Stimulated activated CD4-positive, alpha-beta T cell treated with anti-CD3 and anti-CD28 coated beads, Interleukin-4, amount 100 ng/mL, for 1 hour (primary cell): ENCODE results near the gene KCNC3.
"Not testable (repeated sequence)": the region's sequence is repeated elsewhere in the genome, so short reads cannot be mapped to it uniquely, and the experiment has no call there.

ENCODE experiments used
- DNase-seq: peaks from one replicate; pipeline ENCODE4 v3.0.0-alpha.2; 2020

KCNC3 gene

DNA sequence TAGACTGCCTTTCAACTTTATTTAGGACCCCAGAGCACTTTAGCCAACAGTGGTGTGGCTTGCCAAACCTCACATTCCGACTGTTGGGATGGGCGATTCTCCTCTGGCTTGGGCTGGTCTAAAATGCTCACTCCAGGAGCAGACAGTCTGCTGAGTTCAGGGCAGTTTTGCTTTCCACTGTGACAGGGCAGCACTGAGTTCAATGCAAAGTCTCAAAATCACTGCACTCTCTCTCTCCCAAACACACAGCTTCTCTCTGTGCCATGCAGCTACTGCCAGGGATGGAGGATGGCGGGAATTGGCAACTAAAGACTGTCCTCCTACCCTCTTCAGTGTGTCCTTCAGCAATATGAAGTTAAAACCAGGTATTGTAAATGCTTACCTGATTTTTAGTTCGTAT lies 23.1 kb upstream of the KCNC3 start:
- DNase-seq, result no peak

DNA sequence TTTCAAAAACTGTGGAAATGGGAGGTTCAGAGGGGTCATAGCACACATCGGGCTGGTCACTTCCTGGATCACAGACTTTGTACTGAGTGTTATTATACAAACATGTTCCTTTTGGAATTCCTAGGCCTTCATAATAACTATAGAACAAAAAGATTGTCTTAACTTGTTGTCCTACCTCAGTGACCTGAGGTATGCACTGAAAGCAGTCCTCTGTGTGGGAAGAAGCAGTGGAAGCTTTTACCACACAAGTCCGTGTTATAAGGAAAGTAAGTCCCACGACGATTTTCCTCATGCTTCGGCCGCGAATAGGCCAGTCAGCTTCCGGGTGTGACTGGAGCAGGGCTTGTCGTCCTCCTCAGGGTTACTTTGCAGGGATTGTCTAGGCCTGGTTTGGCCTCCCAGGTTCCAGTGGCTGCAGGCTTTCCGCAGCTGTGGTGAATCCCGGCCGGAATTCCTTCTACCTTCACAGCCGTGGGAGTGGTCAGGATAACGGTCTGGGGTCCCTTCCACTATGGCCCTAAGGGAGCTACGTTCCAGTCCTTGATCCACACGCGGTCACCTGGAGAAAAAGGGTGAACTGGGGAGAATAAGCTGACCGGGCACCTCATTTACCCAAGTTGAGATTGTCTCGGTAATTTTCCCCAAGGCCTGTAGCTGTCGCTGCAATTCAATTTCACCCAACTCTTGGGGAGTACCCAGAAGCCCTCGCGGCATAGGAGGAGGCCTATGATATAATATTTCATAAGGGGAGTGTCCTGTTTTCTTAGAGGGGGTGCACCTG lies 20.3 kb upstream of the KCNC3 start:
- DNase-seq, result no peak

DNA sequence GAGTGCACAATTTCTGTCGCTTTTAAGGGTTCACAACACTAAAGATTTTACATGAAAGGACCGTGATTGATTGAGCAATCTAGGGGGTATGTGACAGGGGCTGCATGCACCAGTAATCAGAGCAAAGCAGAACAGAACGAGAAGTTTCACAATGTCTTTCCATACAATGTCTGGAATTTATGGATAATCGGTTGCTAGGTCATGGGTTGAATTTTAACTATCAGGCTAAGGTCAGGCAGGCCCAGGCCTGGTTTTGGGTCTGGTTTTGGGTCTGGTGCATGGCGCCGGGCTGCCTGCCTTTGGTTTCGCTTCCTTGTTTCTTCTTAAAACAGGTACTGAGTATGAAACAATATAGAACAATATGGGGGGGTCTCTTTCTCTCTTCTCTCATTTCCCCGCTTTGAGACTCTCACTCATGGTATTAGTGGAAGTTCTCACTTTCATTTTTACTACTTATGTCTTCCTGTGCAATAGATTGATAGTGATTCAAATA lies 18.0 kb upstream of the KCNC3 start:
- DNase-seq, result not testable (repeated sequence)

DNA sequence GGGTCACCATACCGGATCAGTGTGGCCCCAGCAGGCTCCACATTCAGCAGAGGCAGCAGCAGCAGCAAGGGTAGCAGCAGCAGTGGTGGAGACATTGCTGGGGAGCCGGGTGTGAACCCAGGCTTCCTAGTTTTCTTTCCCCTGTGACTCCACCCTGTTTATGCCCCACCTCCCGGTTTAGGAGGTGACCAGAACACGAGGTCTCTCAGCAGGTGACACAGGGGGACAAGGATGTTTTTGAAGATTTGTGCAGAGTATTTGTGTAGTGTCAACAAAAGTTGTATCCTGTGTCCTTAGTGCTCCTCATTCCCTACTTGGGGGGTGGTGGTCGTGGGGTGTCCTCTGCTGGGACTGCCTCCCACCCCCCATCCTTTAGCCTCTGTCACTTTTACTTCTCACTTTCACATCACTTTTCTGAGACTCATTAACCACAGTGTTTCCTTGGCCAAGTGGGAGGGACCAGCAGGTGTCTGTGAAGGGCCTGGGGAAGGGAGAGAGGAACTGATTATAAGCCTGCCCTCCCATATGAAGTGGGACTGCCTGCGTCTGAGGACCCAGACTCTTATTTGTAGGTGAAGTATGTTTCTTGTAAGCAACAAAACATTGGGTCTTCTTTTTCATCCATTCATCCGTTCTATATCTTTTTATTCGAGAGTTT lies 15.6 kb upstream of the KCNC3 start:
- no peak for DNase-seq

DNA sequence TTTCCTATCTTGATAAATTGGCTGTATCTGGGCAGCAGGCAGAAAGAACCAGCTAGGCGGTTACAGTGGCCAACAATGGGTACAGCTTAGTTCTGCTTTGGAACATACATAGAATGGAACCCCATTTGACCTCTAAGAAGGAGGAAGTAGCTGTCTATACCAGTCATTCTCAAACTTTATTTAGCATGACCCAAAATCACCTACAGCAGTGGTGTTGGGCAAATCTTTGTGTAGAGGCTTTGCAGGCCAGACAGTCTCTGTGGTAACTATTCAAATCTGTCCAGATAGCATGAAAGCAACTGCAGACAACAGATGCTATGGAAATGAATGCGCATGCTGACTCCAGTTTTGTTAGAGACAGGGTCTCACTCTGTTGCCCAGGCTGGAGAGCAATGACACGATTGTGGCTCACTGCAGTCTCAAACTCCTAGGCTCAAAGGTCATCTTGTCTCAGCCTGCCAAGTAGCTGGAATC lies 12.0 kb upstream of the KCNC3 start:
- no peak for DNase-seq

DNA sequence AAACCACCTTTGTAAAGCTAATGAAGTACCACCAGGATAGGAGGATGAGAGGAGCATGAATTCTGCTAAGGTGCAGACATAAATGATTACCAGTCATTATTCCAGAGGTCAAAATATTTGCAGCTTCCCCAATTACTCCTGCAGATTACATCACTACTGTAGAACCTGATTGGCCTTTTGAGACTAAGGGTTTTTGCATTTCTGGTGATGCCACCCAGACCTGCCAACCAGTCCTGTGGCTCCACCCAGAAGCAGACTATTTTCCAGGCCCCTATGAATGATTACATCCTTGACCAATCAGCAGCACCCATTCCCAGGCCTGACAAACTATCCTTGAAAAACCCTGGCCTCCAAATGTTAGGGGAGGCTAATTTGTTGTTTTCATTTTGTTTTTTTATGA lies 11.2 kb upstream of the KCNC3 start:
- no peak for DNase-seq

DNA sequence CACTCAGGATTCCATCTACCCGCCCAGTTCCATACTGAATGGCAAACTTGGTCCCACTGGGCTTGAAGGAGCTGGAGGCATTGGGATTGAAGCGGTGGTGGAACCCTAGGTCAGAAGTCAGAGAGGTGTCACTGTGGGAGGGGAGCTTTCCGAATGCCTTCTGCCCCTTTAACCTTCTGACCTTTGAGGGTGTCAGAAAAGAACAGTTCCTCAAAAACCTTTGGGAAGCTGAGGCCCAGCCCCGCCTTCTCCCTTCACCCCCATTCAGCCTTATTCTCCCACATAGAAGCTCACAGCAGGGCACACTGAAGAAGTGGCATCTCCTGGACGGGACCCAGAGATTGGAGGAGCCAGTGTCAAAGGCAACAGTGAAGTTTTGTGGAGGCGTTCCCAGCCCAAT lies 7.9 kb upstream of the KCNC3 start:
- not testable (repeated sequence) for DNase-seq

DNA sequence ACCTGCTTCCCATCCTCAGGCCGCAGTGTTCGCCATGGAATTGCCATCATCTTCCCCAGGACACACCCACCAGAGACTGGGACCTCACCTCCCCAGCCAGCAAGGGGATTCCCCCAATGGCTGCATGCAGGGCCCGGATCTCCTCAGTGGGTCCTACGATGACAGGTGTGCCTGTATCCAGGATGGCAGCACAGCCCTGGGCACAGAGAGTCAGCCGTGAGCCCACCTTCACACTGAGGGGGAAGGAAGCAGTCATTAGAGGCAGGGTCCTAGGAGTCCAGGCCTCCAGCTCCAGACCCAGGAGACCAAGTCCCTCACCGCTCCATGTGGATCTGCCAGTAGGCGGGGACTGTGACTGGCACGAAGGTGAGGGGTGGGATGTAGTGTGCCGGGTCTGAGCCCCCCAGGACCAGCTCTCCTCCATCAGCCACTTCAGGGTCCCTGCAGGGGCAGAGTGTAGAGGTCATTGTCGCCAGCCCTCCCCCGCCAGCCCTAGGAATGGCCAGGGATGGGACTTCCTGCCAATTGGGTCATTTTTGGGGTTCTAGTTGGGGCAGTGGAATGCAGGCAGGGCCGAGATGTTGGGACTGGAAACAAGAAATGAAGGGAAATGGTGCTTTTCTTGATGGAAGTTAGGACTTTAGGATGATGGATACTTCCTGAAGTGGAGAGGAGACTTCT lies 5.7 kb upstream of the KCNC3 start:
- no peak for DNase-seq

DNA sequence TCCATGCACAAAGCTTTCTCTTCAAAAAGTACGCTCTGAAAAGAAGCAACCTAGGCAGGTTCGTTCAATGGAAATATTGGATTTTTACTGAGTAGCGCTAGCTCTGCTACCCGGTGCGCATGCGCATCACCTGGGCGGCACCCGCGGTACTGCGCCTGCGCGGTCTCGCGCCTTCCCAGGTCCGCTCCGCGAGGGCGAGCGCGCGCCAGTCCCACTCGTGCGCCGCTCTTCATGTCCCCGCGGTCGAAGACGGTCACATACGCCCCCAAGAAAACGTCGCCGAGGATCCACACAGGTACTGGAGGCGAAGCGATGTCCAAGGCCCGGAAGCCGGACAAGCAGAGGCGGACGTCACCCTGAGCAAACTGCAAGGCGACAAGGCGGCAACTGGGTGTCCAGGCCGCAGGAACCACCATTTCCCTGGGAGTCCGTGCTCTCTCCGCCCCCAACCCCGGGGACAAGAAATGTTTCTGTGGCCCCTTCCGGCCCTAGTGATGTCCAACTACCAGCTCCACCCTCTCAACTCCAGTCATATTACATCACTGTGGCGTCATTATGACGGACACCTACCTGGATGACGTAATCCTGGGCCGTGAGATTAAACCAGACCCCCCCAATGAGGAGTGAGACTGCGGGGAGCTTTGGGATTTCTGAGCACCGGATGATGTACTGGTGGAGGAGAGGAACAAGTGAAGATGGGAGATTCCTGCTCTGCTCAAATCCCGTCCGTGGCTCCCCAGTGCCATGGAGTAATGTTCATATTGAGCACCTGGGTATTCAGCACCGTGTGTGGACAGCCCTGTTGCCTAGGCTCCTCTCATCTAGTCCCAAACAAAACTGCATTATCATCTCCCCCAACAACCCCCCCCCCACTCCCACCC lies 4.8 kb upstream of the KCNC3 start:
- peak; percentile 84 for DNase-seq

DNA sequence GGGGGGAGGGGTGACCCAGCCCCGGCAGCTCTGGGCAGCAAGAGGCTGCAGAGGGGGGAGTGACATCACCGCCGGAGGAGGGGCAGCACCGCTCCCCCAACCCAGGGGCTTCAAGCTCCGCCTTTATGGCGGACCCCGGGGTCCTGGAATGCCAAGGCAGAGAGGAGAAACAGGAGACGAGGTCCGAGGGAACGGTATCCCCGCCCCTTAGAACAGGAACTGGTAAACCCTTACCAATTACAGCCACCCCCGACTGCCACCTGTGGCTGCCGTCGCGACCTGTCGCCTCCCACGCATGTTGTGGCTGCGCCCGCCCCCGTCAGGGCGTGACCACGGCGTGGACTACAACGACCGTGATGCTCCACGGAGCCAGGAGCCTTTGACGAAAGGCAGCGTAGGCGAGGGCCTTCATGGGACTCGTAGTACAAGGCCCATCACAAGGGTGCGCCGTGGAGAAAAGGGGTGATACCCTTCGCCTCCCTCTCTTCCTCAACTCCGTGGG lies 4.1 kb upstream of the KCNC3 start:
- DNase-seq, result peak; percentile 92

DNA sequence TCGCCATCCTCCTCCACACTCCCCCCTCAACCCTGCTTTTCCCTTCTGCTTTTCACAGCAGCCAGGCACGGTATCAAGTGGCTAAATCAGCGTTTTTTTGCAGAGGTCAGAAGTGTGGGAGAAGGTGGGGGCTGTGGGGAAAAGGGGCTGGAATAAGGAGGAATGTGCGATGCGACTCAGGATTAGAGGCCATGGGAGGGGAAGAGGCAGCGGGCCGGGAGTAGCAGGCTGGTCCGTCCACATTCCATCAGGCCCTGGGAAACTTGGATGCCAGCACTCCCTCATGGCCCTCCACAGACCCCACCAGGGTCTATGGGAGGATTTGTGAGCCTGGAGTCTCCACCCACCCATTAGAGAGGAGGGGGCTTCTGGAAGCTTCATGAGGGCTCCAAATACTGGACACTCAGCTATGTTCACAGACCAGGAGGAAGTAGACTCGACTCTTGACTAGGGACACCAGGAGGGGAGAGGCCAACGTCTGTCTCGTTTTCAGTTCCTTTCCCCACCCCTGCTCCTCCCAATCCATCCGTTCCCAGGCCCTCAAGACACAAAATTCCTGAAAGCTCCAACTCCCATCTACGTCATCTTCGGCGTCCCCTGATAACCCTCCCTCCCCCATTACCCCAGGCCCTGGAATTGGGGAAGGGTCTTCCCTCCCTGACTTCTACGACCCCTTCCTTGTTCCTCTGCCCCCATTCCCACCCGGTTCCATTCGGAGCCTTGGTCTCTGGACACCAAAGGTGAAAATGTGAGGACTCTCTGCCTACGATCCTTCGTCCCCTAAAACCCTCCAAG lies 3.3 kb upstream of the KCNC3 start:
- no peak for DNase-seq

DNA sequence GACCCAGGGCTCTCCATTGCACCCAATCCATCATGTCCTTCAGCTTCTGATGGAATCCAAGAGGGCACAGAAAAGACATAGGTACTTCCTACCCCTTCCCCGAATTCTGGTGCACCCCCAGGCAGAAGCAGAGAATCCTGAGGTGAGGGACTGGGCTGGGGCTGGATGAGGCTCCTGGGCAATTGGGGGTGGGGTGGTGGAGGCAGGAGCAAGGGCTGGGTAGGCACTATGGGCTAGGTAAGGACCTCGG lies 2.7 kb upstream of the KCNC3 start:
- no peak for DNase-seq

DNA sequence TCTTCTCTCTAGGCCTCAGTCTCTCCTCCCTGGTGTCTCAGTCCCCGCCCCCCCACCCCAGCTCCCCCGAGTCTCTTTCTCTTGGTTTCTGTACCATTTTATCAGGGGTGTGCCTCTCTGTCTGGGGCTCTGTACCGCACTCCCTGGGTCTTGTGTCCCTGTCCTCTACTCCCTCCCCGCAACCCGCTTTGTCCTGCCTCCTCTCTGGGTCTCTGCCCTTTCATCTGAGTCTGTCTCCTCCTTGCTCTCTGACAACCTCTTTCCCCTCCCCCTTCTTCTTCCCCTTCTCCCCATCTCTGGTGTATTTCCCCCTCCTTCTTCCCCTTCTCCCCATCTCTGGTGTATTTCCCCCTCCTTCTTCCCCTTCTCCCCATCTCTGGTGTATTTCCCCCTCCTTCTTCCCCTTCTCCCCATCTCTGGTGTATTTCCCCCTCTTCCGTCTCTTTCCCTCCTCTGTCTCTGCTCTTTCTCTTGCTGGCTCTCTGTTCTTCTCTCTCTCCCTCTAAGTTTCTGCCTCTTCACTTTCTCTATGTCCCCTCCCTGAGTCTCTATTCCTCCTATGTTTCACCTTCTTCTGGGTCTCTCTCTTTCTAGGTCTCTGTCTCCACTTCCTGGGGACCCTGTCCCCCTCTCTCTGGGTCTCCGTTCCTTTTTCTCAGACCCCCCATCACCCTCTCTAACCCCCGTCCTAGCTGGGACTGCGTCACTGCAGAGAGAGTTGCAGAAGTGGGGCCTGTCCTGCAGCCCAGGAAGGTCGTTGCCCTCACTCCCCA lies 2.2 kb upstream of the KCNC3 start:
- DNase-seq, result no peak

DNA sequence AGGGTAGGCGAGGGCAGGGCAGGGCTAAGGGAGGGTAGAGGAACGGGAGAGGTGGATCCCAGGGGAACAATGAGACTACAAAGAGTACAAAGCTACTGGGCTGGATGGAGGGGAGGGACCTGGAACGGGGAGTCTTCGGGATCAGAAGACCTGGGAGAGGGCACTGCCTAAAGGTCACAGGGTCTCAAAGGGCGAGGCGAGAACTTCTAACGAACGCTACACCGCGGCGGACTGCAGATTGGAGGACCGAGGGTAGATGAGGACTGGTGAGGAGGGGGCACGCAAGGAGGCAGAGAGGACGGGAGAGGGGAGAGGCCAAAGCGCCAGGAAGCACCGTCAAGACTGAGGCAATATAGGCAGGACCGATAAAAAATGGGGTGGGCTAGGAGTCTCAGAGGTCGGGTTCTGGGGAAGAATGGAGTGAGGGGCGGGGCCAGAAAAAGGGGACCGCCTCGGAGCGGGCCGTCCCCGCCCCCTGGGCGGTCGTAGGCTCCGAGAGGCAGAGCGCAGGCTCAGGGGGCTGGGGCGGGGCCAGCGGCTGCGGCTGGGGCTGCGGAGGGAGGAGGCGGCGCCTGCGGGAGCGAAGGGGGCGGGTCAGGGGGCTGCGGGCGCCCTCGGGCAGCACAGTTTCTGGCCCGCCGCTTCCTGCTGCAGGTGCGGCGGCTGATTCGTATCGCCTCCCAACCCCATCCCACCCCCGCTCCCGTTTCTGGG lies 1.3 kb upstream of the KCNC3 start:
- DNase-seq, result peak; percentile 82

DNA sequence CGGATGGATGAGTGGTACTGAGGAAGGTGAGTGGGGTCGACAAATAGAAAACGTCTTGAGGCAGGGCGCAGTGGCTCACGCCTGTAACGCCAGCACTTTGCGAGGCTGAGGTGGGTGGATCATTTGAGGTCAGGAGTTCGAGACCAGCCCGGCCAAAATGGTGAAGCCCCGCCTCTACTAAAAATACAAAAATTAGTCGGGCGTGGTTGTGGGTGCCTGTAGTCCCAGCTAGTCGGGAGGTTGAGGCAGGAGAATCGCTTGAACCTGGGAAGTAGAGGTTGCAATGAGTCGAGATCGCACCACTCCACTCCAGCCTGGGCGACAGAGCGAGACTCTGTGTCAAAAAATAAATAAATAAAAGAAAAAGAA lies 733 bp upstream of the KCNC3 start:
- not testable (repeated sequence) for DNase-seq

DNA sequence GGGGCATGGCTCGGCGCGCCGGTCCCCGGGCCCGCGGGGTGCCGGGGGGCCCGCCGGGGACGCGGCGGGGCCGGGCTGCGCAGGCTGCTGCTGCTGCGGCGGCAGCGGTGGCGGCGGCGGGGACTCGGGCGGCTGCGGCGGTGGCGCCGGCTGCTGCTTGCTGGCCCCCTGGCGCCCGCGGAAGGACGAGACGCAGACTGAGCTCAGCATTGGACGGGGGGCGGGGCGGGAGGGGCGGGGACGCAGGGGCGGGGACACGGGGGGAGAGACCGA lies 368 bp downstream of the KCNC3 start:
- DNase-seq, result no peak

DNA sequence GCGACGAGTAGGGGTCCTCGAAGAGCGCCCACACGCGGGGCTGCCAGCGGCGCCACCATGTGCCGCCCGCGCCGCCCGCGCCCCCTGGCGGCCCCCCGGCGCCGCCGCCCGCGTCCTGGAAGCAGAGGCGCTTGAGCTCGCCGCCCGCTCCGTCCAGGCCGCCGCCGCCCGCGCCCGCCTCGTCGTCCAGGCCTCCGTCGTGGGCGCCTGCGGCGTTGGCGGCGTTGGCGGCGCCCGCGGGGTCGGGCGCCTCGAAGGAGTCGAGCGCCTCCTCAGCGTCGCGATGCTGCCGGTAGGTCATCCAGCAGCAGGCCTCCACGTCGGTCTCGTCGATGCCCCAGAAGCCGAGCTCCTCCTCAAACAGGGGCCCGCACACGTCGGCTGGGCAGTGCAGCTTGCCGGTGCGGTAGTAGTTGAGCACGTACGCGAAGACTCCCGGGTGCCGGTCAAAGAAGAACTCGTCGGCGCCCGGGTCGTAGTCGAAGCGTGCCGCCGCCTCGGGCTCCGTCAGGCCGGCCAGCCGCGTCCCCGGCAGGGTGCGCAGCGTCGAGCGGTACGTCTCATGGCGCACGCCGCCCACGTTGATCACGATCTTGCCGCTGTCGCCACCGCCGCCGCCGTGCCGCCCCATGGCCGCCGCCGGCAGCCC lies 829 bp downstream of the KCNC3 start:
- peak; percentile 59 for DNase-seq

DNA sequence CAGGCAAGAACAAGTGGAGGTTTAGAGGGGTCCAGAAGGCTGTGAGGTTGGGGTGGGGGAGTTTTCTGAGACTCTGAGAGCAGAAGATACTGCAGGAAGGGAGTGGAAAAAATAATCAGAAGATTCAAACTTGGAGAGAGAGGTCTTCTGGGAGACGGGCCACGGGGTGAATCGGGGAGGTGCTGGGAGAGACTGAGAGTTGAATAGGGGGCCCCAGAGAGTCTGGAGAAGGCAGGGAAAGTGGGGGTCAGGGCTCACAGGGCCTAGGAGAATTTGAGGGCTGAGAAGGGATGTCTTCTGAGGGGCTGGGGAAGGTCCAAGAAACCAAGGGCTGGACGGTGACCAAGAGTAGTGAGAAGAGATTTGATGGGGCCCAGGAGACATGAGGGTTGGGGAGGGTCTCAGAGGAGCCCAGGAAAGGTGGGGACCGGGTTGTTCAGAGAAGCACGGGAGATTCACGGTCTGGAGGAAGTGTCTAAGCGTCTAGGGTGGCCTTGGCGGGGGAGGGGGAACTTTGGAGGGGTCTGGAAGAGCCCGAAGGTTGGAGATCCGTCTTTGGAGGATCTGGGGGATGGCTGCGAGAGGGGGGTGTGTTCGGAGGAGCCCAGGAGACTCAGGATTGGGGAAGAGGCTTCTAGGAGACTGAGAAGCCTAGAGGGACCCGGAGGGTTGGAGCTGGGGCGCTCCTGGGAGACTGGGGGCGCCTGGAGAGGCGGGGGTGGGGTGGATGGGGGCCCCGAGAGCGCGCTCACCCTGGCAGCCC lies 1.5 kb downstream of the KCNC3 start:
- DNase-seq, result no peak

DNA sequence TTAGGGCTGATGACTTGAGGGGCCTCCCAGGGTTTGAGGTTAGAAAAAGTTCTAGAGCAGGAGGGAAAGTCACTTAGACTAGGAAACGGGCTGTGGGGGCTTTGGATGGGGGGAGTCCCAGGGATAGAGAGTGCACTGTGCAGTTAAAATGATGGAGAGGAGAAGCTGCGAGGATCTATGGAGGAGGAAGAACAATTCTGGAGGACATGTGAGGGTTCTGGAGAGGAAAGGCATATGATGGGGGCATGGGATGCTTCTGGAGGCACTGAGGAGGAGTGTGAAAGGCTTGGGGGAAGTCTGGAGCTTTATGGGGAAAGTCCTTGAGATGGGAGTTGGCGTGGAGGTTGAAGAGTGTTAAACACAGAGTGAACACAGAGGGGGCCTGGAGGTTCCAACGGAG lies 2.2 kb downstream of the KCNC3 start:
- no peak for DNase-seq
